ENCODE results near the gene MICU1.
"Not testable (repeated sequence)": the region's sequence is repeated elsewhere in the genome, so short reads cannot be mapped to it uniquely, and the experiment has no call there.

MICU1 gene

DNA sequence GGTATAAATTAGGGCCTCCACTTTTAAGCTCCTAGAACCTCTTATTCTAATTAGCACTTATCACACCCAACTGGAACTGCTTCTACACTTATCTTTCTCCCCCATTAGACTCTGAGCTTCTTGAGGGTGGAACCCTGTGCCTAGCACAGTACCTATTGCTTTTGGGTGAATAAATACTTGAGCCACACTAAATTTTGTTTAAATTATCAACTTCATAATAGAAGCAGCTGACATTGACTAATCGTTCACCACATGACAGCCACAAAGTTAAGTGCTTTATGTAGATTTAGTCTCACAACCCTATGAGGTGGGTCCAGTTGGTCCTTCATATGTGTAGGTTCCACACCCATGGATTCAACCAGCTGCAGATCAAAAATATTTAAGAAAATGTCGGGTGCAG is 235.1 kb downstream of the MICU1 start:
- no peak for DNase-seq (ENCODE audit: low read depth, low spot score)
- Histone ChIP-seq H3K9me3 (ENCODE audit: insufficient read depth, low read length) (no peaks in the 10 kb centered on the region), H3K36me3 (ENCODE audit: insufficient read depth, insufficient read length, low read length) (no peaks in the 10 kb centered on the region), H3K9ac (ENCODE audit: insufficient read length, low read depth) (no peak overlapping the region), H3K27me3 (ENCODE audit: insufficient read depth, insufficient read length) (no peaks in the 10 kb centered on the region), H3K4me1 (ENCODE audit: insufficient read depth, insufficient read length) (no peaks in the 10 kb centered on the region), H3K4me3 (ENCODE audit: insufficient read length, low read depth) (no peak overlapping the region)
- no peak for TF ChIP-seq SUZ12 (IDR thresholded peaks at IDR 0.05; ENCODE audit: extremely low read depth, insufficient read depth, insufficient read length)
- TF ChIP-seq ZNF274 (IDR thresholded peaks at IDR 0.05; ENCODE audit: low read depth, low read length): no peak
- no peak for TF ChIP-seq YY1 (IDR thresholded peaks at IDR 0.05; ENCODE audit: insufficient read depth, insufficient read length)

DNA sequence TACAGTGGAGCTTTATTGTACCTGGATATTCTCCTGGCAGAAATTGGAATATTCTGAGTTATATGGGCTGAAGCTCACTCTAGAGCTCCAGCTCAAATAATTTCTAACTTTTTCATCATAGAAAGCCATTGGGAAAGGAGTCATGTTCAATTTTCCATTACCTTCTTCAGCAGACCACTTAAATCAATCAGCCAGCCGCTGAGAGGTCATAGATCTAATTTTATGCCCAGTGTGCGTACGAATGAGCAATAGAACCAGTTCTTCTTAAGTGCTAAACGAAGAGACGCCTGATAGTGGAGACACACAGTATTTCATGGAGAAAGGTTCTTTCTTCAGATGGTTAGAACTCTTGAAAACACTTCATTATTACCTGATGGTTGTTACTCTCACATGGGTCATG is 236.2 kb downstream of the MICU1 start:
- TF ChIP-seq YY1 (IDR thresholded peaks at IDR 0.05; ENCODE audit: insufficient read depth, insufficient read length): no peak
- no peak for TF ChIP-seq SUZ12 (IDR thresholded peaks at IDR 0.05; ENCODE audit: extremely low read depth, insufficient read depth, insufficient read length)
- no peak for TF ChIP-seq ZNF274 (IDR thresholded peaks at IDR 0.05; ENCODE audit: low read depth, low read length)
- DNase-seq (ENCODE audit: low read depth, low spot score): no peak

DNA sequence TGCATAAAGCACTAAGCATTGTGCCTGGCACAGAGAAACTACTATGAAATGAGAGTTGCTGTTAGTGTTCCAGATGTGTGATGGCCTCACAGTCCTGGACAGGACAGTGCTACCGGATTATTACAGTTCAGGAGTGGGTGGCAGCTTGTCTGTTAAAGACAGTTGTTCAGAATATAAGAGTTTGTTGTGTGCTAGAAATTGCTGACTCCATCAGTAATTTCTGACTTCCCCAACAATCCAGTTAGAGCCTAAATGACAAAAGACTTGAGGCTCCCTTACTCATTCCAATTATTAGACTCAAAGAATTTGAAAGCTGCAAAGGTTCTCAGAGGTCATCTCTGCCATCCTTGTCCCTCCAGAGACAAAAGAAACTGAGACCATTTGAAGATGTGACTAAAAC is 236.9 kb downstream of the MICU1 start:
- no peaks in the 10 kb centered on the region for H3K27me3 ChIP-seq (ENCODE audit: insufficient read depth, insufficient read length)
- TF ChIP-seq ZNF274 (IDR thresholded peaks at IDR 0.05; ENCODE audit: low read depth, low read length) (no peak), SUZ12 (IDR thresholded peaks at IDR 0.05; ENCODE audit: extremely low read depth, insufficient read depth, insufficient read length) (no peak), YY1 (IDR thresholded peaks at IDR 0.05; ENCODE audit: insufficient read depth, insufficient read length) (no peak)
- no peaks in the 10 kb centered on the region for H3K4me1 ChIP-seq (ENCODE audit: insufficient read depth, insufficient read length)
- no peak overlapping the region for H3K4me3 ChIP-seq (ENCODE audit: insufficient read length, low read depth)
- H3K9me3 ChIP-seq (ENCODE audit: insufficient read depth, low read length): no peaks in the 10 kb centered on the region
- H3K9ac ChIP-seq (ENCODE audit: insufficient read length, low read depth): no peak overlapping the region
- DNase-seq (ENCODE audit: low read depth, low spot score): no peak
- H3K36me3 ChIP-seq (ENCODE audit: insufficient read depth, insufficient read length, low read length): no peaks in the 10 kb centered on the region

More for the DNA sequence above, 236.2 kb downstream of the MICU1 start:
- Histone ChIP-seq H3K27me3 (ENCODE audit: insufficient read depth, insufficient read length) (no peaks in the 10 kb centered on the region), H3K9me3 (ENCODE audit: insufficient read depth, low read length) (no peaks in the 10 kb centered on the region), H3K4me3 (ENCODE audit: insufficient read length, low read depth) (no peak overlapping the region), H3K36me3 (ENCODE audit: insufficient read depth, insufficient read length, low read length) (no peaks in the 10 kb centered on the region), H3K4me1 (ENCODE audit: insufficient read depth, insufficient read length) (no peaks in the 10 kb centered on the region), H3K9ac (ENCODE audit: insufficient read length, low read depth) (no peak overlapping the region)

DNA sequence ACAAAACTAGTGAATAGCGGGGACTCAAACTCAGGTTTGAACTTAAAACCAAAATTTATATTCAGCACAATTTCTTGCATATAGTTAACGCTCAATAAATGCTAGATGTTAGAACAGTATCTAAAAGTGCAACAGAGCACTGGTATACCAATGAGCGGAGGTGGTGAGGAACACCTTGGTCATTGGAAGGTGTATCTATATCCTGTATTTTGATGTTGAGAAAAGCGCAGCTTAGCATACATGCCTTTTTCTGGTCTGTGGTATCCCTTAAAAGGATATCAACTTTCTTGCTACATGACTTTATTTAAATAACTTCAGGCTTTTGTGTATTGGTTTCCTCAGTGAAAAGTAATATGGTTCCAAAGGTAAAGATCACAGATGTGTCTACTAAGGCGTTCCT is 237.8 kb downstream of the MICU1 start:
- no peak for TF ChIP-seq ZNF274 (IDR thresholded peaks at IDR 0.05; ENCODE audit: low read depth, low read length)
- TF ChIP-seq SUZ12 (IDR thresholded peaks at IDR 0.05; ENCODE audit: extremely low read depth, insufficient read depth, insufficient read length): no peak
- no peak for TF ChIP-seq YY1 (IDR thresholded peaks at IDR 0.05; ENCODE audit: insufficient read depth, insufficient read length)

DNA sequence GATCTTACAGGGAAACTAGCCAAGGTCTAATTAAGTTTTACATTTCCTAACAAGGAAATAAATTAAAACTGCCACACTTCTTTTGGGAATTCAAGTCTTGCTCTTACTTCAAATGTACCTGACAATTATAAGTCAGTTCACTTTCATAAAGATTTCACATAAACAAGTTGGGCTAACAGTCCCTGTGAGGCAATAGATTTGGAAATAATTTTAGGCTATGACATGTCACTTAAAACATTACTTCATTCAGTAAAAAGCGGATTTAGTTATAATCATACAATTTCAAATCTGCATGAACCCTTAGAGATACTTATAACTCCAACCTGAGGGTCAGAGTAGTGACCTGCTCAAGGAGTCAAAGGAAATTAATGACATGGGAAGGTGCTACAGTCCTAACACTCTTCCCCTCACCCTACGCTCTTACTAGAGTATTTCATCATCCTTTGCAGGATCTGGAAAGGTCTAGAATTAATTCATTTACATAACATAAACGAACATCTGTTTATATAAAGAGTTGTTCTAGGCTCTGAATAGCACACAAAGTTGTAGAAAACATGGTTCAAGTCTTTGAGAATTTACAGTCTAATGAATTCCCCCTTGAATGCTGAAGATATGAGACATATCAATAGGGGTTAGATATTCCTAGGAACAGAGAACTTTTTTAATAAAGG is 238.8 kb downstream of the MICU1 start:
- no peak for DNase-seq (ENCODE audit: low read depth, low spot score)
- H3K36me3 ChIP-seq (ENCODE audit: insufficient read depth, insufficient read length, low read length): no peaks in the 10 kb centered on the region
- H3K9me3 ChIP-seq (ENCODE audit: insufficient read depth, low read length): no peaks in the 10 kb centered on the region
- H3K4me1 ChIP-seq (ENCODE audit: insufficient read depth, insufficient read length): no peaks in the 10 kb centered on the region
- no peak overlapping the region for H3K4me3 ChIP-seq (ENCODE audit: insufficient read length, low read depth)
- no peak overlapping the region for H3K9ac ChIP-seq (ENCODE audit: insufficient read length, low read depth)
- TF ChIP-seq YY1 (IDR thresholded peaks at IDR 0.05; ENCODE audit: insufficient read depth, insufficient read length) (no peak), SUZ12 (IDR thresholded peaks at IDR 0.05; ENCODE audit: extremely low read depth, insufficient read depth, insufficient read length) (no peak), ZNF274 (IDR thresholded peaks at IDR 0.05; ENCODE audit: low read depth, low read length) (no peak)
- no peaks in the 10 kb centered on the region for H3K27me3 ChIP-seq (ENCODE audit: insufficient read depth, insufficient read length)

More for the DNA sequence above, 237.8 kb downstream of the MICU1 start:
- H3K9ac ChIP-seq (ENCODE audit: insufficient read length, low read depth): no peak overlapping the region
- H3K36me3 ChIP-seq (ENCODE audit: insufficient read depth, insufficient read length, low read length): no peaks in the 10 kb centered on the region
- H3K27me3 ChIP-seq (ENCODE audit: insufficient read depth, insufficient read length): no peaks in the 10 kb centered on the region
- H3K9me3 ChIP-seq (ENCODE audit: insufficient read depth, low read length): no peaks in the 10 kb centered on the region
- DNase-seq (ENCODE audit: low read depth, low spot score): no peak
- H3K4me1 ChIP-seq (ENCODE audit: insufficient read depth, insufficient read length): no peaks in the 10 kb centered on the region
- H3K4me3 ChIP-seq (ENCODE audit: insufficient read length, low read depth): no peak overlapping the region

DNA sequence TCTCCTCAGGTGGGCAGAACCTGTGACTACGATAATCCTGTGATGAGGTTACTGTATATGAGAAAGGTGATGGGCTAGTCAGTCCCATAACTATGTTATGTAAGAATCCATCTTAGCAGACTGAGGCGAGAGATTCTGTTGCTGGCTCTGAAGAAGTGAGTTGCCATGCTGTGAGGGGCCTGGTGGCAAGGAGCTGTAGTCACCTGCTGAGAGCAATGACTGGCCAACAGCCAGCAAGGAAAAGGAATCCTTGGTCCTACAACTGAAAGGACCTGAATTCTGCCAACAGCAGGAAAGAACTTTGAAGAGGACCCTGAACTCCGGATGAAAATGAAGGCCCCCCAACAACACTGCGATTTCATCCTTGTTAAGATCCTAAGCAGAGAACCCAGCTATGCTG is 240.2 kb downstream of the MICU1 start:
- Histone ChIP-seq H3K9ac (ENCODE audit: insufficient read length, low read depth) (no peak overlapping the region), H3K9me3 (ENCODE audit: insufficient read depth, low read length) (no peaks in the 10 kb centered on the region), H3K36me3 (ENCODE audit: insufficient read depth, insufficient read length, low read length) (no peaks in the 10 kb centered on the region), H3K4me3 (ENCODE audit: insufficient read length, low read depth) (no peak overlapping the region), H3K27me3 (ENCODE audit: insufficient read depth, insufficient read length) (no peaks in the 10 kb centered on the region), H3K4me1 (ENCODE audit: insufficient read depth, insufficient read length) (no peaks in the 10 kb centered on the region)
- DNase-seq (ENCODE audit: low read depth, low spot score): no peak
- TF ChIP-seq ZNF274 (IDR thresholded peaks at IDR 0.05; ENCODE audit: low read depth, low read length) (no peak), YY1 (IDR thresholded peaks at IDR 0.05; ENCODE audit: insufficient read depth, insufficient read length) (no peak), SUZ12 (IDR thresholded peaks at IDR 0.05; ENCODE audit: extremely low read depth, insufficient read depth, insufficient read length) (no peak)

DNA sequence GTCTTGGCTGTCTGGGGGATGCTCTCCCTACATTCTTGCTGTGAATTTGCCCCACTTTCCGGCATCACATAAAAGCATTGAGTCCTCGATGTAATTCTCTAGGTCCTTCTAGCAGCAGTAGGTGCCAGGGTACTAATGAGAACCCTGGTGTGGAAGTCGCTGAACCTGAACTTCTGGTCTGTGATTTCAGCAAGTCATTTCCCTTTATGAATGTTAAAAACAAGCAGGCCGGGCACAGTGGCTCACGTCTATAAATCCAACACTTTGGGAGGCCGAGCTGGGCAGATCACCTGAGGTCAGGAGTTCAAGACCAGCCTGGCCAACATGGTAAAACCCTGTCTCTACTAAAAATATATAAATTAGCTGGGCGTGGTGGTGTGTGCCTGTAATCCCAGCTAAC is 240.9 kb downstream of the MICU1 start:
- H3K9ac ChIP-seq (ENCODE audit: insufficient read length, low read depth): not testable (repeated sequence)

More for the DNA sequence above, 240.9 kb downstream of the MICU1 start:
- not testable (repeated sequence) for H3K27me3 ChIP-seq (ENCODE audit: insufficient read depth, insufficient read length); H3K4me3 ChIP-seq (ENCODE audit: insufficient read length, low read depth); H3K4me1 ChIP-seq (ENCODE audit: insufficient read depth, insufficient read length); H3K9me3 ChIP-seq (ENCODE audit: insufficient read depth, low read length); H3K36me3 ChIP-seq (ENCODE audit: insufficient read depth, insufficient read length, low read length); DNase-seq (ENCODE audit: low read depth, low spot score)

Measured in NT2/D1 (cell line).